Astrocyte (in vitro differentiated cells and primary cell): ENCODE measurements around the gene NDUFV3.

Experiments
- CTCF ChIP-seq: IDR thresholded peaks from 2 replicates; pipeline ENCODE4 v1.5.1; 2011; ENCODE audit warnings: low read depth, mild to moderate bottlenecking, inconsistent platforms, low read length, moderate library complexity; ENCODE audit not compliant: insufficient read depth
- EZH2 ChIP-seq: IDR thresholded peaks from 2 replicates; pipeline ENCODE4 v1.6.1; 2012; ENCODE audit warnings: mild to moderate bottlenecking, low read length, inconsistent platforms; ENCODE audit not compliant: insufficient read depth

GRCh38 chr21:42862774-42863503 is 30.2 kb upstream of the NDUFV3 start:
- no peak for TF ChIP-seq CTCF
- TF ChIP-seq EZH2, result no peak
